HEK293 (cell line): ENCODE measurements around the gene PPP1R36.

ENCODE experiments used
- CTCF ChIA-PET: fragments of 350-600 bp; formaldehyde crosslinking; extraction: SDS; loops from one replicate; lab custom pipeline; 2021; ENCODE audit warnings: antibody characterized with exemption; lab: Yijun Ruan, JAX
- POLR2A ChIA-PET: fragments of 300-600 bp; formaldehyde crosslinking; extraction: SDS; loops from one replicate; lab custom pipeline; 2020; ENCODE audit warnings: antibody characterized with exemption, inconsistent platforms; lab: Yijun Ruan, JAX
- H3K27ac ChIP-seq: fragments of 200-500 bp; sonication (Bioruptor generic); 2 replicates; pipeline ENCODE4 v1.5.1; 2014; ENCODE audit warnings: low read depth, low read length, control low read depth, inconsistent platforms; ENCODE audit errors: extremely low read depth
- H3K36me3 ChIP-seq, 2 experiments: fragments of 200-500 bp in 1 of 2; sonication (Bioruptor generic) in 1 of 2; 1 replicate in 1 of 2; 2 replicates in 1 of 2; pipeline ENCODE4 v1.5.1; 2014 to 2017; ENCODE audit warnings: inconsistent platforms in 2 of 2, low read length in 2 of 2; ENCODE audit not compliant: control insufficient read depth in 2 of 2, insufficient read depth in 1 of 2
- H3K4me1 ChIP-seq: fragments of 200-500 bp; sonication (Bioruptor generic); 2 replicates; pipeline ENCODE4 v1.5.1; 2014; ENCODE audit warnings: mild to moderate bottlenecking, low read length, inconsistent platforms; ENCODE audit not compliant: control insufficient read depth, insufficient read depth
- H3K4me3 ChIP-seq: 2 replicates; pipeline ENCODE4 v1.5.1; 2011; ENCODE audit warnings: low read depth, mild to moderate bottlenecking, control low read depth, low read length, moderate library complexity
- H3K9me3 ChIP-seq: fragments of 200-500 bp; sonication (Bioruptor generic); 2 replicates; pipeline ENCODE4 v1.5.1; 2014; ENCODE audit warnings: low read depth, low read length, inconsistent platforms; ENCODE audit not compliant: control insufficient read depth, insufficient read depth
- KLF8 ChIP-seq: fragments of 450-650 bp; formaldehyde crosslinking; IDR thresholded peaks from 2 replicates; pipeline ENCODE4 v1.5.1; 2016; ENCODE audit warnings: missing biosample characterization, missing genetic modification characterization
- OSR2 ChIP-seq: fragments of 450-650 bp; formaldehyde crosslinking; IDR thresholded peaks from 2 replicates; pipeline ENCODE4 v1.5.1; 2016; ENCODE audit warnings: missing biosample characterization, missing genetic modification characterization
- PBX3 ChIP-seq: sonication (generic); formaldehyde crosslinking; IDR thresholded peaks from 2 replicates; pipeline ENCODE4 v1.8.1; 2022; ENCODE audit warnings: mild to moderate bottlenecking, moderate library complexity, missing genetic modification reagents
- PRDM1 ChIP-seq: fragments of 450-650 bp; formaldehyde crosslinking; IDR thresholded peaks from 2 replicates; pipeline ENCODE4; 2016; ENCODE audit warnings: missing biosample characterization, missing genetic modification characterization
- SP7 ChIP-seq: fragments of 450-650 bp; formaldehyde crosslinking; IDR thresholded peaks from 2 replicates; pipeline ENCODE4 v1.5.1; 2016; ENCODE audit warnings: missing biosample characterization, missing genetic modification characterization
- TCF7L2 ChIP-seq: IDR thresholded peaks from 2 replicates; pipeline ENCODE4 v1.6.1; 2011; ENCODE audit warnings: low read depth, mild to moderate bottlenecking, inconsistent platforms, low read length, moderate library complexity, borderline replicate concordance
- TRIM28 ChIP-seq: IDR thresholded peaks from 2 replicates; pipeline ENCODE4 v1.6.1; 2011; ENCODE audit warnings: low read length, control low read depth, borderline replicate concordance
- ZBTB21 ChIP-seq: fragments of 450-650 bp; formaldehyde crosslinking; IDR thresholded peaks from 2 replicates; pipeline ENCODE4 v1.5.1; 2017; ENCODE audit warnings: missing biosample characterization, missing genetic modification characterization
- ZEB2 ChIP-seq: fragments of 450-650 bp; formaldehyde crosslinking; IDR thresholded peaks from 2 replicates; pipeline ENCODE4 v1.5.1; 2016; ENCODE audit warnings: missing biosample characterization, missing genetic modification characterization
- ZFP3 ChIP-seq: fragments of 450-650 bp; formaldehyde crosslinking; IDR thresholded peaks from 2 replicates; pipeline ENCODE4 v1.5.1; 2016; ENCODE audit warnings: low read depth, missing biosample characterization, missing genetic modification characterization
- ZNF266 ChIP-seq: fragments of 450-650 bp; formaldehyde crosslinking; IDR thresholded peaks from 2 replicates; pipeline ENCODE4 v1.5.1; 2016; ENCODE audit warnings: missing biosample characterization, missing genetic modification characterization, low read depth
- ZNF280C ChIP-seq: fragments of 450-650 bp; formaldehyde crosslinking; IDR thresholded peaks from 2 replicates; pipeline ENCODE4 v1.5.1; 2016; ENCODE audit warnings: missing biosample characterization, missing genetic modification characterization
- ZNF677 ChIP-seq: fragments of 450-650 bp; IDR thresholded peaks from 2 replicates; pipeline ENCODE4 v1.5.0; 2018; ENCODE audit warnings: missing biosample characterization, mild to moderate bottlenecking, missing genetic modification characterization, moderate library complexity
- ZNF768 ChIP-seq: fragments of 450-650 bp; formaldehyde crosslinking; IDR thresholded peaks from 2 replicates; pipeline ENCODE4 v1.5.1; 2018; ENCODE audit warnings: missing biosample characterization, mild to moderate bottlenecking, missing genetic modification characterization

PPP1R36 gene

GRCh38 chr14:64605926-64606685, 56.3 kb downstream of the PPP1R36 start:
- ChIA-PET POLR2A (no interaction called here), CTCF (no interaction called here)

GRCh38 chr14:64610049-64610746, 60.4 kb downstream of the PPP1R36 start:
- H3K9me3 ChIP-seq = no peaks in the 10 kb centered on the region
- ChIA-PET CTCF (interaction anchor here (0.7 kb wide), 1 partner anchor 295 kb away, joined by 3 read pairs; no protein-coding TSS in a partner anchor), POLR2A (no interaction called here)
- H3K4me1 ChIP-seq = peaks cover 5% of the 10 kb centered on the region
- H3K27ac ChIP-seq = no peak overlapping the region
- TF ChIP-seq OSR2 (0 out of 2 replicates have a peak, but pooled peaks have one; percentile 10), PRDM1 (tag by site-specific recombination) (peak; percentile 18; the same call in 1 of the 2 replicates), TCF7L2 (no peak), TRIM28 (no peak)
- H3K36me3 ChIP-seq = no peaks in the 10 kb centered on the region
- H3K4me3 ChIP-seq = no peak overlapping the region

More at GRCh38 chr14:64605926-64606685, 56.3 kb downstream of the PPP1R36 start:
- TF ChIP-seq PBX3 (CRISPR knock-in tag) = no peak
- no peak for TF ChIP-seq ZEB2 (tag by site-specific recombination)
- TF ChIP-seq ZNF768 (tag by site-specific recombination) = no peak
- no peak for TF ChIP-seq KLF8 (tag by site-specific recombination)
- no peak for TF ChIP-seq ZNF266 (tag by site-specific recombination)
- TF ChIP-seq ZNF280C (tag by site-specific recombination) = no peak
- no peak for TF ChIP-seq ZBTB21
- no peak for TF ChIP-seq ZFP3
- no peak for TF ChIP-seq SP7 (tag by site-specific recombination)
- TF ChIP-seq, all 188 proteins: peak for 0
- Histone ChIP-seq H3K36me3 (no peaks in the 10 kb centered on the region), H3K4me3 (no peak overlapping the region), H3K9me3 (no peaks in the 10 kb centered on the region), H3K4me1 (no peaks in the 10 kb centered on the region), H3K27ac (no peak overlapping the region)

- Histone ChIP-seq H3K36me3 (no peaks in the 10 kb centered on the region), H3K4me1 (peaks cover 5% of the 10 kb centered on the region), H3K4me3 (no peak overlapping the region), H3K27ac (no peak overlapping the region), H3K9me3 (no peaks in the 10 kb centered on the region)
- ChIA-PET POLR2A (interaction anchor here (1.0 kb wide), 1 partner anchor 38 kb away, joined by 3 read pairs; no protein-coding TSS in a partner anchor), CTCF (interaction anchor here (0.9 kb wide), 2 partner anchors 25 to 264 kb away, joined by 3 to 4 read pairs; no protein-coding TSS in a partner anchor)
- TF ChIP-seq SP7 (tag by site-specific recombination) (peak; percentile 62; the same call in 1 of the 2 replicates), ZNF677 (tag by site-specific recombination) (no peak)
Measured at GRCh38 chr14:64611358-64612020, 61.7 kb downstream of the PPP1R36 start.
